A673 (cell line): ENCODE data around the gene ENGASE. TPM values are rescaled to one million over a fixed set of nuclear protein-coding genes. Genes with fewer than 3 reads are reported as not detected.

Source experiments
- BruUV-seq: library from RNA; stranded (reverse); fragments of 400-500 nt; replicated peaks from 2 replicates; lab custom pipeline; 2021; lab: Mats Ljungman, UMichigan
- CTCF ChIA-PET: fragments of 300-600 bp; sonication (Branson Sonifier 250); formaldehyde crosslinking; loops from one replicate; lab custom pipeline; 2022; ENCODE audit warnings: antibody characterized with exemption; lab: Charles Lee
- POLR2A ChIA-PET: fragments of 300-600 bp; sonication (Branson Sonifier 250); formaldehyde crosslinking; loops from one replicate; lab custom pipeline; 2022; ENCODE audit warnings: antibody characterized with exemption; ENCODE audit not compliant: low non-redundant PET; lab: Charles Lee
- DNase-seq: peaks from one replicate; pipeline ENCODE4 v3.0.0-alpha.2; 2015; ENCODE audit warnings: low spot score
- H3K27ac ChIP-seq: fragments of 200-600 bp; sonication (generic); 2 replicates; pipeline ENCODE4 v1.5.1; 2016; ENCODE audit warnings: mixed run types, low read depth, mild to moderate bottlenecking, mixed read lengths, antibody characterized with exemption, low read length; ENCODE audit not compliant: poor library complexity, severe bottlenecking
- H3K27me3 ChIP-seq: fragments of 200-600 bp; sonication (generic); replicated peaks from 2 replicates; pipeline ENCODE4 v1.6.1; 2017; ENCODE audit warnings: mixed run types, low read depth, mild to moderate bottlenecking, mixed read lengths, antibody characterized with exemption, low read length; ENCODE audit not compliant: insufficient read depth, poor library complexity
- H3K36me3 ChIP-seq: fragments of 200-600 bp; sonication (generic); 2 replicates; pipeline ENCODE4 v1.6.1; 2016; ENCODE audit warnings: mixed run types, mild to moderate bottlenecking, mixed read lengths, antibody characterized with exemption, low read length; ENCODE audit not compliant: insufficient read depth, poor library complexity, severe bottlenecking
- H3K4me1 ChIP-seq: fragments of 200-600 bp; sonication (generic); 2 replicates; pipeline ENCODE4 v1.6.1; 2017; ENCODE audit warnings: mixed run types, mild to moderate bottlenecking, mixed read lengths, antibody characterized with exemption, low read length; ENCODE audit not compliant: insufficient read depth, poor library complexity, severe bottlenecking
- H3K4me3 ChIP-seq: fragments of 200-600 bp; sonication (generic); 2 replicates; pipeline ENCODE4 v1.5.1; 2016; ENCODE audit warnings: low read depth, mixed run types, mild to moderate bottlenecking, mixed read lengths, low read length; ENCODE audit not compliant: poor library complexity, severe bottlenecking
- H3K9me3 ChIP-seq: fragments of 200-600 bp; sonication (generic); 2 replicates; pipeline ENCODE4 v1.6.1; 2016; ENCODE audit warnings: mixed run types, low read depth, mild to moderate bottlenecking, mixed read lengths, antibody characterized with exemption, low read length; ENCODE audit not compliant: poor library complexity, severe bottlenecking
- EZH2 ChIP-seq: fragments of 200-600 bp; sonication (generic); IDR thresholded peaks from 2 replicates; pipeline ENCODE4 v1.6.1; 2017; ENCODE audit warnings: borderline replicate concordance, low read depth, mild to moderate bottlenecking, mixed read lengths, antibody characterized with exemption, low read length; ENCODE audit not compliant: poor library complexity, severe bottlenecking
- intact Hi-C: fragments of 100-400 bp; cut with micrococcal nuclease; formaldehyde crosslinking; loops from one replicate; pipeline ENCODE4 v1.10.0; 2022; ENCODE audit not compliant: unreplicated experiment
- total RNA-seq: library from RNA; stranded (reverse); gene quantifications from 2 replicates; pipeline ENCODE4 v1.2.3, GENCODE V29; 2021
- TF ChIP-seq, protein P1 (sequence below): fragments of 300-800, 200-600 bp; sonication (generic); conservative IDR thresholded peaks from 2 replicates; pipeline ENCODE4 v1.5.1; 2017; ENCODE audit warnings: low read depth, mild to moderate bottlenecking, antibody characterized with exemption, low read length, moderate library complexity, mixed read lengths

ENGASE gene
- total RNA-seq, 1 experiment from 2014 or later: 24.4 TPM

GRCh38 chr17:79078476-79079190 is 4.0 kb downstream of the ENGASE start:
- intact Hi-C loops: no loop called here
- no peak for TF ChIP-seq EZH2
- TF ChIP-seq, protein P1, sequence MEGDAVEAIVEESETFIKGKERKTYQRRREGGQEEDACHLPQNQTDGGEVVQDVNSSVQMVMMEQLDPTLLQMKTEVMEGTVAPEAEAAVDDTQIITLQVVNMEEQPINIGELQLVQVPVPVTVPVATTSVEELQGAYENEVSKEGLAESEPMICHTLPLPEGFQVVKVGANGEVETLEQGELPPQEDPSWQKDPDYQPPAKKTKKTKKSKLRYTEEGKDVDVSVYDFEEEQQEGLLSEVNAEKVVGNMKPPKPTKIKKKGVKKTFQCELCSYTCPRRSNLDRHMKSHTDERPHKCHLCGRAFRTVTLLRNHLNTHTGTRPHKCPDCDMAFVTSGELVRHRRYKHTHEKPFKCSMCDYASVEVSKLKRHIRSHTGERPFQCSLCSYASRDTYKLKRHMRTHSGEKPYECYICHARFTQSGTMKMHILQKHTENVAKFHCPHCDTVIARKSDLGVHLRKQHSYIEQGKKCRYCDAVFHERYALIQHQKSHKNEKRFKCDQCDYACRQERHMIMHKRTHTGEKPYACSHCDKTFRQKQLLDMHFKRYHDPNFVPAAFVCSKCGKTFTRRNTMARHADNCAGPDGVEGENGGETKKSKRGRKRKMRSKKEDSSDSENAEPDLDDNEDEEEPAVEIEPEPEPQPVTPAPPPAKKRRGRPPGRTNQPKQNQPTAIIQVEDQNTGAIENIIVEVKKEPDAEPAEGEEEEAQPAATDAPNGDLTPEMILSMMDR: no peak
- no TSS peak for BruUV-seq
- Histone ChIP-seq H3K36me3 (peaks cover 3% of the 10 kb centered on the region), H3K9me3 (no peaks in the 10 kb centered on the region), H3K4me1 (no peaks in the 10 kb centered on the region), H3K4me3 (no peak overlapping the region), H3K27me3 (no peaks in the 10 kb centered on the region), H3K27ac (no peak overlapping the region)
- DNase-seq: no peak
- ChIA-PET POLR2A (no interaction called here), CTCF (no interaction called here)

GRCh38 chr17:79079421-79080200 is 5.0 kb downstream of the ENGASE start:
- intact Hi-C loops: loop anchor here (5.0 kb wide), 1 partner anchor 32 kb away; no protein-coding TSS in a partner anchor
- Histone ChIP-seq H3K27ac (no peak overlapping the region), H3K36me3 (peaks cover 3% of the 10 kb centered on the region), H3K4me3 (no peak overlapping the region), H3K4me1 (no peaks in the 10 kb centered on the region), H3K9me3 (no peaks in the 10 kb centered on the region), H3K27me3 (no peaks in the 10 kb centered on the region)
- POLR2A ChIA-PET: no interaction called here
- DNase-seq: no peak
- CTCF ChIA-PET: no interaction called here
- TF ChIP-seq, protein P1: no peak
- no peak for TF ChIP-seq EZH2
- BruUV-seq: no TSS peak

DNA sequence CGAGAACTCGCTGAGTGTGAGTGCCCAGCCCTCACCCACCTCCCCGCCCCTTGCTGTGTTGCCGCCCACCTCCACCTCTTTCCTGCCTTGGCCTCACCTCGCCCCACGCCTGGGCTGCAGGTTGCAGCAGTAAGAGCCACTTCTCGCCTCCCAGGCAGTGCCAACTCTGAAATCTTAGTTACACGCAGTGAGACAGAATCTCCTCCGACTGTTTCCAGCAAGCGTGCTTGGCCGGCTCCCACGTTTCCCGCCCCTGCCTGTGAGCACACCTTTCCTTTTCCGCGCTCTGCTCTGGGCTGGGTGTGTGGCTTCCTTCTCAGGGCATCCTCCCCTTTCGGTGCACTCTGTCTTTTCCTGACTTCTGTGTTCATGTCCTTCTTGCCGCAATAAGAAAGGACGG is 5.7 kb downstream of the ENGASE start:
- Histone ChIP-seq H3K27ac (no peak overlapping the region), H3K36me3 (peaks cover 3% of the 10 kb centered on the region), H3K4me1 (no peaks in the 10 kb centered on the region), H3K27me3 (no peaks in the 10 kb centered on the region), H3K9me3 (no peaks in the 10 kb centered on the region), H3K4me3 (no peak overlapping the region)
- ChIA-PET POLR2A (no interaction called here), CTCF (no interaction called here)
- intact Hi-C loops: loop anchor here (5.0 kb wide), 1 partner anchor 33 kb away; no protein-coding TSS in a partner anchor
- no TSS peak for BruUV-seq
- DNase-seq: no peak
- TF ChIP-seq EZH2: no peak
- TF ChIP-seq, protein P1: no peak
